IPS DF 6.9 (cell line): ENCODE results near the gene ATR.

Experiments used
- DNase-seq: peaks from one replicate; pipeline ENCODE4 v3.0.0-alpha.2; 2013; ENCODE audit warnings: low read depth, low spot score
- H3K27ac ChIP-seq: one replicate; pipeline ENCODE4 v1.5.1; 2013; ENCODE audit warnings: low read length, control low read depth
- H3K27me3 ChIP-seq: 2 replicates; pipeline ENCODE4 v1.6.1; 2013; ENCODE audit warnings: mild to moderate bottlenecking, low read length; ENCODE audit not compliant: control insufficient read depth, insufficient read depth
- H3K36me3 ChIP-seq: 2 replicates; pipeline ENCODE4 v1.6.1; 2013; ENCODE audit warnings: low read length; ENCODE audit not compliant: control insufficient read depth, insufficient read depth
- H3K4me1 ChIP-seq: 2 replicates; pipeline ENCODE4 v1.6.1; 2013; ENCODE audit warnings: low read length; ENCODE audit not compliant: control insufficient read depth, insufficient read depth
- H3K4me3 ChIP-seq: 2 replicates; pipeline ENCODE4 v1.5.1; 2013; ENCODE audit warnings: mild to moderate bottlenecking, low read length
- H3K9me3 ChIP-seq: 2 replicates; pipeline ENCODE4 v1.6.1; 2013; ENCODE audit warnings: low read length, inconsistent platforms; ENCODE audit not compliant: control insufficient read depth, insufficient read depth
- WGBS: extraction: QIAGEN DNeasy Blood & Tissue Kit; methylation state at CpG from one replicate; pipeline ENCODE4 v1.1.7; 2013; ENCODE audit warnings: mixed read lengths, missing lambda C conversion rate; ENCODE audit not compliant: insufficient read length, insufficient coverage; 5-methylcytosine and 5-hydroxymethylcytosine counted together

Gene ATR

GRCh38 chr3:142578329-142579223, at the start of gene ATR:
Gene ATR (minus strand): TSS chr3:142578733. CDS start chr3:142578704, 29 bp downstream.
- H3K4me3 ChIP-seq: peak within 1 kb of the TSS; percentile 82
- H3K27ac ChIP-seq: no peak within 1 kb of the TSS
- H3K9me3 ChIP-seq: no peaks in the 10 kb centered on the region; the same call in 1 of the 2 replicates
- H3K4me1 ChIP-seq: no peaks in the 10 kb centered on the region
- WGBS: no CpG with 5 or more reads among the region's 65 CpGs
- DNase-seq: peak; percentile 87
- no peaks in the 10 kb centered on the region for H3K27me3 ChIP-seq
- no peaks in the 10 kb centered on the region for H3K36me3 ChIP-seq

GRCh38 chr3:142626971-142627370, 48.4 kb upstream of the ATR start:
- no peak for DNase-seq
- Histone ChIP-seq H3K27ac (no peak overlapping the region), H3K4me1 (no peaks in the 10 kb centered on the region), H3K27me3 (no peaks in the 10 kb centered on the region), H3K36me3 (no peaks in the 10 kb centered on the region), H3K4me3 (no peak overlapping the region), H3K9me3 (no peaks in the 10 kb centered on the region)

GRCh38 chr3:142625153-142625440, 46.6 kb upstream of the ATR start:
- Histone ChIP-seq H3K4me1 (no peaks in the 10 kb centered on the region), H3K27me3 (no peaks in the 10 kb centered on the region), H3K4me3 (no peak overlapping the region), H3K27ac (no peak overlapping the region), H3K36me3 (no peaks in the 10 kb centered on the region), H3K9me3 (no peaks in the 10 kb centered on the region)
- no CpG with 5 or more reads among the region's 2 CpGs for WGBS
- DNase-seq: no peak

DNA sequence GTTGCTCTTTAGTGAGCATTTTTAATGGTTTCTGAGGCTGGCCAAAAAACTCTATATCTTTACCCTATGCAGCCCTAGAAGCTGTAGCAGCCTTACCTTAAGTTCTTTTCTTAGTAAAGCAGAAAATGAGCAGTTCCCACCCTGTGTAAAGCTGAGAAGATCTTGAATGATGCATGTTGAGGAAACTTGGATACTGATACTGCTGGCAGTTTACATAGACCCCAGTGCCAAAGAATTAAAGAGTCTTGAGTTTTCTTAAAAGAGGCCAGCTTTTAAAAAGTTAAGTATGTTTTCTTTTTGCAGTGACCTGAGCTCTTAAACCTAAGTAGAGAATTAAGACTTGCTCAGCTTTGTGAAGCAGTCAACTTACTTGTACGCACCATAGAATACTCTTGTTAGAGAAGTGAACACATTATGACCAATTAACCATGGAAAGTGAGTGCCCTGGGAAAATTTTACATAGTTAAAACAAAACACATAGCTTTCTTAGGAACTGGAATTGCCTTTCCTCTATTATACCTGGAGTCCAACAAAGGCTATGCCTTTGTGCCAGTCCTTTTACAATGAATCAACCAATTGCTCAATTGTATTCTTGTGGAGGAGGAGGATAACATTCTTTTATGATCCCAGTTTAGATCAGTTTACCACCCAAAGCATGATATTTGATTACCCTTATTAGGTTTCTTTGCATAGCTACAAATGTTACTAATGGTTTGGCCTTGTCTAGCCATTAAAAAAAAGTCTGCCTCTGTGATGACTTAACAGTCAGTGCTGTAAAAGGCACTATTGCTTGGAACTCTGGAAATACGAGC, 46.0 kb upstream of the ATR start:
- H3K27ac ChIP-seq: no peak overlapping the region
- H3K36me3 ChIP-seq: no peaks in the 10 kb centered on the region
- no CpG with 5 or more reads among the region's 2 CpGs for WGBS
- H3K4me1 ChIP-seq: no peaks in the 10 kb centered on the region
- DNase-seq: no peak
- no peak overlapping the region for H3K4me3 ChIP-seq
- no peaks in the 10 kb centered on the region for H3K9me3 ChIP-seq
- no peaks in the 10 kb centered on the region for H3K27me3 ChIP-seq

DNA sequence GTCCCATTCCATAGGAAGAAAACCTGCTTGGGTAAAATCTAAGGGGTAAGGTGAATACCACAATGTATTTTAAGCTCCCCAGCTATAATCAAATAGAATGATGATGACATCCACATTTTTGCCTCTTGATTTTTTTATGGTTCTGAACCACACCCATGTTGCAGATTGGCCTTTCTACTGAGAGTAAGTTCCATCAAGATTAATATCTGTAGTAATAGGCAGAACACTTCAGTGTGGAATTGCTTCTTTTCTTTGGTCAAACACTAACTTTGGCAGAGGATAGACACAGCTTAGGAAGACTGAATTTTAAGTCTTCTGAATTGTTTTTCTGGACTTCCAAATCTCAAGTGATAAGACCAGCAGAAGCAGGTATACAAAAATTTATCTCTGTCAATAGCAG, 44.7 kb upstream of the ATR start:
- Histone ChIP-seq H3K9me3 (no peaks in the 10 kb centered on the region), H3K27me3 (no peaks in the 10 kb centered on the region), H3K4me1 (no peaks in the 10 kb centered on the region), H3K4me3 (no peak overlapping the region), H3K36me3 (no peaks in the 10 kb centered on the region), H3K27ac (no peak overlapping the region)
- DNase-seq: no peak

GRCh38 chr3:142622405-142622804, 43.9 kb upstream of the ATR start:
- DNase-seq: no peak
- Histone ChIP-seq H3K9me3 (no peaks in the 10 kb centered on the region), H3K4me1 (no peaks in the 10 kb centered on the region), H3K4me3 (no peak overlapping the region), H3K27ac (no peak overlapping the region), H3K36me3 (no peaks in the 10 kb centered on the region), H3K27me3 (no peaks in the 10 kb centered on the region)
- no CpG with 5 or more reads among the region's 2 CpGs for WGBS

DNA sequence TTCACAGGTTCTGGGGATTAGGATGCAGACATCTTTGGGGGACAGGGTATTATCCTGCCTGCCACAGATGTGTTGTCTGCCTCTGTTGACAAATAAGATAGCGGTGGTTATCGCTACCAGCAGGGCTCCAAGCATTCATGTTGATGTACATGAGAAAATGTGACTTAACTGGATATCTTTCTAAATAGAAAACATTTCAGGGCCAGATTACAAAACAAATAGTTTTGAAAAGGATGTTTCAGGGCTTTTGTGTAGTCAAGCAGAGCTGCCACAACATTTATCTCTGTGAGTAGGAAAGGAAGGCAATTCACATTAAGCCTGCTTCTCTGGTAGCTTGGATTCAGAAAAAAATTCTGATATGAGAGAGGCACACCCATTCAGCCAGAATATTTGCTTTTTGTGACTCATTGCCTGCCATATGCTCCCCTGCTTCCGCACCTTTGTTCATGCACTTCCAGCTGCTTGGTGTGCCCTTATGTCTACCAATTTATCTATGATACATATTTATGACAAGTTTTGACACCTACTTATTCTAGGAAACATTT, 40.5 kb upstream of the ATR start:
- no CpG with 5 or more reads among the region's 3 CpGs for WGBS
- no peak for DNase-seq
- Histone ChIP-seq H3K4me1 (no peaks in the 10 kb centered on the region), H3K4me3 (no peak overlapping the region), H3K27ac (no peak overlapping the region), H3K27me3 (no peaks in the 10 kb centered on the region), H3K36me3 (no peaks in the 10 kb centered on the region), H3K9me3 (no peaks in the 10 kb centered on the region)

DNA sequence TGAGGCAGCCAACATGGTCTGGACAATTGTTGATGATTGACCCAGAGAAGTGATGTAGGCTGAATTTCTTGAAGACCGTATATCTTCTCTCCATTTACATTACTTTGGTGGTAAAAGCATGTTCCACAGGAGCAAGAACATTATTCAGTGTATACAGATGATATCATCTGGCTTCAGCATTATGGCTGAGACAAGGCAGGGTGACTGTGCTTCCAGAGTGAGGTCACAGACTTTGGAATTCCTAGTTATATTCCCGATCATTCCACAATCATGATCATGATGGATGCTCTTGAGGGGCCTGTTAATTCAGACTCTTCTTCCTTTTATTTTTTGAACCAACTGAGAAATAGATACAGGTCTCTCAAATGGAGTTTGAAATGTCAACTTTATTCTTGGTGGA, 36.6 kb upstream of the ATR start:
- Histone ChIP-seq H3K9me3 (no peaks in the 10 kb centered on the region), H3K27ac (no peak overlapping the region), H3K27me3 (no peaks in the 10 kb centered on the region), H3K36me3 (no peaks in the 10 kb centered on the region), H3K4me1 (no peaks in the 10 kb centered on the region), H3K4me3 (no peak overlapping the region)
- WGBS: no CpG with 5 or more reads among the region's 2 CpGs
- DNase-seq: no peak

DNA sequence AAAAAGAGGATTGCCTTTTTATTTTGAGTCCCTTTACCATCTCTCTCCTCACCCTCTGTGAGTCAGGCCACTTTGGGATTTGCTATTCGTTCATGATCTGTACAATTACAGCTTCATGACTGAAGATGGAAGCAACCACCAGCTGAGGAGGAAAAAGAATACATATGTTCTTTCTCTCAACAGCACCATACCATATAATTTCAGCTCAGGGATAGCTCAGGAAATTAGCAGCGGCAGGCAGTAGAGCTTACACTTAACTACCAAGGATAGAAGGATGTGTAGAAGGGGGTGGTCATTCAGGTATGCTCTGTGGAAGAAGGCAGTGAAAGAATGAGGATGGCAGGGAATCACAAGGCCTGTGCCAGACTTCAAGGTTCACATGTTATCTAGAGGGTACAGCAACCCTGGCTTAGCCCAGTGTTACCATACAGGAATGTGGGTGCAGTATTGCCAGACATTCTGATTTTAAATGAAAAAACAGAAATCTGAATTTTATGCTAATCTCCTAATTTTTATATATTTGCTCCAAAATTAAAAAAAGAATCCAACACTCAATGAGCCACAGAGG, 35.6 kb upstream of the ATR start:
- no CpG with 5 or more reads among the region's 2 CpGs for WGBS
- Histone ChIP-seq H3K36me3 (no peaks in the 10 kb centered on the region), H3K27me3 (no peaks in the 10 kb centered on the region), H3K4me3 (no peak overlapping the region), H3K9me3 (no peaks in the 10 kb centered on the region), H3K4me1 (no peaks in the 10 kb centered on the region), H3K27ac (no peak overlapping the region)
- DNase-seq: no peak

DNA sequence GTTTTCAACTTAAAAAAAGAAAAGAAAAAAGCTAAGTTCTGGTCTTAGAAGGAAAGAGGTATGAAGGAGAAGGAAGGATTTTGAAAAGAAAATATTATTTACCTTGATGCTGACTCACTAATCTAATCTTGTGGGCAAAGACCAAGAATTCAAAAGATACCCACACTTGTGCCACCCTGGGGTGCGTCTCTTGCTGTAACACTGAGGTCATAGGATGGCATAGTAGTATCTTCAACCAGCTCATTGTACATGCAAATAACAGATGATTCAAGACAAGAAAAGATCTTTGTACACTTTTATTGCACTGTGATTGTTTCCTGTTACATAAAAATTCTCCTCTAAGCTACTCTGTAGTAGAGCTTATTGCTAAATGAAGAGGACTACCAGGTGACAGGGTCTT, 35.0 kb upstream of the ATR start:
- no peaks in the 10 kb centered on the region for H3K4me1 ChIP-seq
- no CpG with 5 or more reads among the region's 1 CpG for WGBS
- no peaks in the 10 kb centered on the region for H3K9me3 ChIP-seq
- no peak overlapping the region for H3K27ac ChIP-seq
- no peaks in the 10 kb centered on the region for H3K36me3 ChIP-seq
- DNase-seq: no peak
- no peaks in the 10 kb centered on the region for H3K27me3 ChIP-seq
- no peak overlapping the region for H3K4me3 ChIP-seq
